DOHH2 (cell line): ENCODE results near the gene MYDGF.

Experiments
- CTCF ChIP-seq: fragments of 200-600 bp; sonication (generic); IDR thresholded peaks from one replicate; pipeline ENCODE4 v1.5.1; 2014; ENCODE audit warnings: antibody characterized with exemption, mild to moderate bottlenecking, low read depth, low read length; ENCODE audit not compliant: poor library complexity, severe bottlenecking
- EZH2phosphoT487 ChIP-seq: fragments of 200-600 bp; sonication (generic); IDR thresholded peaks from 2 replicates; pipeline ENCODE4 v1.6.1; 2017; ENCODE audit warnings: borderline replicate concordance, mild to moderate bottlenecking, antibody characterized with exemption, low read length, moderate library complexity, mixed read lengths

GRCh38 chr19:4676955-4677731, 7.0 kb upstream of the MYDGF start:
- TF ChIP-seq CTCF (peak; percentile 72), EZH2phosphoT487 (no peak)
